H9 (cell line): ENCODE results near the gene SGIP1. TPM values are rescaled to one million over a fixed set of nuclear protein-coding genes. Genes with fewer than 3 reads are reported as not detected.

Source experiments
- DNase-seq: peaks from one replicate; pipeline ENCODE4 v3.0.0-alpha.2; 2017
- H2AFZ ChIP-seq: one replicate; pipeline ENCODE4 v1.6.1; 2013; ENCODE audit warnings: mild to moderate bottlenecking, low read length, control low read depth, moderate library complexity
- H2AK5ac ChIP-seq: 2 replicates; pipeline ENCODE4 v1.6.1; 2013; ENCODE audit warnings: low read length, control low read depth, mixed read lengths; ENCODE audit not compliant: insufficient read length
- H2BK120ac ChIP-seq: one replicate; pipeline ENCODE4 v1.6.1; 2013; ENCODE audit warnings: low read depth, mild to moderate bottlenecking, low read length, control low read depth, inconsistent platforms; ENCODE audit not compliant: poor library complexity, severe bottlenecking
- H2BK12ac ChIP-seq: 2 replicates; pipeline ENCODE4 v1.6.1; 2013; ENCODE audit warnings: low read length, control low read depth, mixed read lengths, low read depth; ENCODE audit not compliant: insufficient read length
- H2BK15ac ChIP-seq: 2 replicates; pipeline ENCODE4 v1.6.1; 2013; ENCODE audit warnings: low read depth, low read length, control low read depth
- H2BK20ac ChIP-seq: one replicate; pipeline ENCODE4 v1.6.1; 2013; ENCODE audit warnings: low read depth, mild to moderate bottlenecking, low read length, control low read depth, inconsistent platforms; ENCODE audit not compliant: poor library complexity, severe bottlenecking
- H2BK5ac ChIP-seq: 2 replicates; pipeline ENCODE4 v1.6.1; 2013; ENCODE audit warnings: low read length, control low read depth, mixed read lengths; ENCODE audit not compliant: insufficient read length
- H3K14ac ChIP-seq: 2 replicates; pipeline ENCODE4 v1.6.1; 2013; ENCODE audit warnings: low read length, control low read depth; ENCODE audit not compliant: insufficient read depth
- H3K18ac ChIP-seq: 2 replicates; pipeline ENCODE4 v1.6.1; 2013; ENCODE audit warnings: low read depth, mild to moderate bottlenecking, mixed read lengths, low read length, control low read depth; ENCODE audit not compliant: insufficient read length
- H3K23ac ChIP-seq: 2 replicates; pipeline ENCODE4 v1.6.1; 2013; ENCODE audit warnings: low read length, control low read depth, mixed read lengths, low read depth; ENCODE audit not compliant: insufficient read length
- H3K23me2 ChIP-seq: 2 replicates; pipeline ENCODE4 v1.6.1; 2013; ENCODE audit warnings: low read depth, mild to moderate bottlenecking, mixed read lengths, low read length, control low read depth; ENCODE audit not compliant: insufficient read length, poor library complexity, severe bottlenecking
- H3K27ac ChIP-seq: 2 replicates; pipeline ENCODE4 v1.5.1; 2013; ENCODE audit warnings: low read length, control low read depth, mixed read lengths, low read depth; ENCODE audit not compliant: insufficient read length
- H3K27me3 ChIP-seq: 2 replicates; pipeline ENCODE4 v1.6.1; 2013; ENCODE audit warnings: low read length, control low read depth, inconsistent platforms; ENCODE audit not compliant: insufficient read depth
- H3K4ac ChIP-seq: 2 replicates; pipeline ENCODE4 v1.6.1; 2013; ENCODE audit warnings: low read depth, mild to moderate bottlenecking, control low read depth, inconsistent platforms, low read length, moderate library complexity
- H3K4me1 ChIP-seq: 2 replicates; pipeline ENCODE4 v1.6.1; 2013; ENCODE audit warnings: low read length, control low read depth, inconsistent platforms; ENCODE audit not compliant: insufficient read depth
- H3K4me2 ChIP-seq: 2 replicates; pipeline ENCODE4 v1.6.1; 2013; ENCODE audit warnings: low read length, control low read depth, mixed read lengths; ENCODE audit not compliant: insufficient read length, insufficient read depth
- H3K56ac ChIP-seq: 2 replicates; pipeline ENCODE4 v1.6.1; 2013; ENCODE audit warnings: low read depth, mild to moderate bottlenecking, mixed read lengths, low read length, control low read depth; ENCODE audit not compliant: insufficient read length
- H3K79me1 ChIP-seq: 2 replicates; pipeline ENCODE4 v1.6.1; 2013; ENCODE audit warnings: low read depth, mild to moderate bottlenecking, moderate library complexity, low read length, control low read depth, inconsistent platforms; ENCODE audit not compliant: insufficient read depth, poor library complexity, severe bottlenecking
- H3K79me2 ChIP-seq: 2 replicates; pipeline ENCODE4 v1.6.1; 2013; ENCODE audit warnings: low read length, control low read depth, inconsistent platforms; ENCODE audit not compliant: insufficient read depth
- H3K9ac ChIP-seq: 2 replicates; pipeline ENCODE4 v1.6.1; 2013; ENCODE audit warnings: low read length, control low read depth, mixed read lengths; ENCODE audit not compliant: insufficient read length; ENCODE audit errors: extremely low read depth
- H3K9me3 ChIP-seq: one replicate; pipeline ENCODE4 v1.6.1; 2013; ENCODE audit warnings: low read depth, low read length, inconsistent platforms; ENCODE audit not compliant: control insufficient read depth
- H3T11ph ChIP-seq: one replicate; pipeline ENCODE4 v1.6.1; 2013; ENCODE audit warnings: mild to moderate bottlenecking, low read length, control low read depth, inconsistent platforms
- H4K20me1 ChIP-seq: one replicate; pipeline ENCODE4 v1.6.1; 2013; ENCODE audit not compliant: control insufficient read depth, insufficient read length, insufficient read depth
- H4K5ac ChIP-seq: 2 replicates; pipeline ENCODE4 v1.6.1; 2013; ENCODE audit warnings: low read depth, mild to moderate bottlenecking, mixed read lengths, low read length, control low read depth; ENCODE audit not compliant: insufficient read length
- H4K8ac ChIP-seq: replicated peaks from 2 replicates; pipeline ENCODE4 v1.6.1; 2013; ENCODE audit warnings: low read length, control low read depth, mixed read lengths, low read depth; ENCODE audit not compliant: insufficient read length
- H4K91ac ChIP-seq: 2 replicates; pipeline ENCODE4 v1.6.1; 2013; ENCODE audit warnings: low read depth, mild to moderate bottlenecking, moderate library complexity, mixed read lengths, low read length, control low read depth; ENCODE audit not compliant: insufficient read length
- H3K27ac Mint-ChIP-seq, 3 experiments: 2 replicates in 2 of 3; 3 replicates in 1 of 3; pipeline ENCODE4 v1.8.0; 2020 to 2021; ENCODE audit warnings: mixed read lengths in 3 of 3, mild to moderate bottlenecking in 1 of 3, moderate library complexity in 1 of 3
- H3K27me3 Mint-ChIP-seq: 2 replicates; pipeline ENCODE4 v1.8.0; 2021; ENCODE audit warnings: low read depth, mild to moderate bottlenecking, moderate library complexity, mixed read lengths
- H3K36me3 Mint-ChIP-seq, 3 experiments: 2 replicates in 2 of 3; 3 replicates in 1 of 3; pipeline ENCODE4 v1.8.0; 2020 to 2021; ENCODE audit warnings: low read depth in 3 of 3, mixed read lengths in 3 of 3; ENCODE audit not compliant: insufficient read depth in 1 of 3
- H3K4me1 Mint-ChIP-seq, 2 experiments: 2 replicates each; pipeline ENCODE4 v1.8.0; 2020; ENCODE audit warnings: mixed read lengths in 2 of 2
- H3K4me3 Mint-ChIP-seq, 2 experiments: 2 replicates in 1 of 2; 3 replicates in 1 of 2; pipeline ENCODE4 v1.8.0; 2020 to 2021; ENCODE audit warnings: mild to moderate bottlenecking in 2 of 2, mixed read lengths in 2 of 2, moderate library complexity in 1 of 2
- H3K9me3 Mint-ChIP-seq, 2 experiments: 2 replicates in 1 of 2; 3 replicates in 1 of 2; pipeline ENCODE4 v1.8.0; 2020; ENCODE audit warnings: mild to moderate bottlenecking in 2 of 2, mixed read lengths in 2 of 2, moderate library complexity in 1 of 2
- WGBS: extraction: QIAGEN DNeasy Blood & Tissue Kit; methylation state at CpG from one replicate; pipeline ENCODE4 v1.1.7; 2013; ENCODE audit warnings: missing lambda C conversion rate, low lambda C conversion rate, mixed read lengths; ENCODE audit not compliant: insufficient read length; ENCODE audit errors: extremely low coverage; 5-methylcytosine and 5-hydroxymethylcytosine counted together
- total RNA-seq: library from RNA; stranded (reverse); gene quantifications from 2 replicates; pipeline ENCODE4 v1.2.1, GENCODE V29; 2021
- TF ChIP-seq, protein P1 (sequence below): fragments of 200-600 bp; sonication (generic); conservative IDR thresholded peaks from 3 replicates; pipeline ENCODE4 v1.8.0; 2021; ENCODE audit warnings: antibody characterized with exemption, mild to moderate bottlenecking

Gene SGIP1
- total RNA-seq, 1 experiment from 2014 or later, result 1.5 TPM

DNA sequence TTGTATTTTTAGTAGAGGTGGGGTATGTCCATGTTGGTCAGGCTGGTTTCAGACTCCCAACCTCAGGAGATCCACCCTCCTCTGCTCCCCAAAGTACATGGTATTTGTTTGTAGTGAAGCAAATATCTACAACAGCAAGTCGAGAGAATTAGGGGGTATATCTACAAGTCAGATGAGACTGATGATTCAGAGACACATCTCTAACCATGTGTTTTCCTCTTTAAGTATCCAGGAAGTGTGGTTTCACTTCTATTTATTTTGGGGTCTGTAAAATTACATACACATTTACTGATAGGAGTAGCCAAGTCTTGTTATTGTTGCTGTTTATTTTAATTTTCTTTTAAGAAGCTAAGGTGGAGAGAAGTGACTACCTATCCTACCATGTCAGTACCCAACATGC lies 44.9 kb downstream of the SGIP1 start:
- no CpG with 5 or more reads among the region's 1 CpG for WGBS
- Histone ChIP-seq H2BK15ac (no peak overlapping the region), H2AFZ (no peak overlapping the region), H4K5ac (no peak overlapping the region), H3K4me1 (peaks cover 2% of the 10 kb centered on the region; the same call in 1 of the 2 replicates), H2BK20ac (no peak overlapping the region), H3K9me3 (no peaks in the 10 kb centered on the region), H3K4ac (no peak overlapping the region), H3K18ac (no peak overlapping the region), H3K23ac (no peak overlapping the region), H3K27me3 (no peaks in the 10 kb centered on the region), H3K27ac (no peak overlapping the region), H3K79me2 (no peaks in the 10 kb centered on the region), H3K79me1 (no peaks in the 10 kb centered on the region), H2BK12ac (no peak overlapping the region), H2BK120ac (no peak overlapping the region), H3K56ac (no peak overlapping the region), H3T11ph (no peak overlapping the region), H2AK5ac (no peak overlapping the region), H4K20me1 (no peaks in the 10 kb centered on the region), H3K23me2 (no peaks in the 10 kb centered on the region), H2BK5ac (no peak overlapping the region), H4K91ac (no peak overlapping the region), H3K14ac (no peak overlapping the region), H3K9ac (no peak overlapping the region), H4K8ac (no peak overlapping the region), H3K4me2 (no peak overlapping the region)
- Mint-ChIP-seq H3K9me3 (no peaks in the 10 kb centered on the region), H3K27ac (no peak overlapping the region), H3K36me3 (no peaks in the 10 kb centered on the region), H3K4me3 (no peak overlapping the region), H3K27me3 (no peaks in the 10 kb centered on the region; the same call in 1 of the 2 replicates), H3K4me1 (peaks cover 0 to 5% of the 10 kb centered on the region in 2 experiments; a peak in 1 of 4 replicates)
- TF ChIP-seq, protein P1, sequence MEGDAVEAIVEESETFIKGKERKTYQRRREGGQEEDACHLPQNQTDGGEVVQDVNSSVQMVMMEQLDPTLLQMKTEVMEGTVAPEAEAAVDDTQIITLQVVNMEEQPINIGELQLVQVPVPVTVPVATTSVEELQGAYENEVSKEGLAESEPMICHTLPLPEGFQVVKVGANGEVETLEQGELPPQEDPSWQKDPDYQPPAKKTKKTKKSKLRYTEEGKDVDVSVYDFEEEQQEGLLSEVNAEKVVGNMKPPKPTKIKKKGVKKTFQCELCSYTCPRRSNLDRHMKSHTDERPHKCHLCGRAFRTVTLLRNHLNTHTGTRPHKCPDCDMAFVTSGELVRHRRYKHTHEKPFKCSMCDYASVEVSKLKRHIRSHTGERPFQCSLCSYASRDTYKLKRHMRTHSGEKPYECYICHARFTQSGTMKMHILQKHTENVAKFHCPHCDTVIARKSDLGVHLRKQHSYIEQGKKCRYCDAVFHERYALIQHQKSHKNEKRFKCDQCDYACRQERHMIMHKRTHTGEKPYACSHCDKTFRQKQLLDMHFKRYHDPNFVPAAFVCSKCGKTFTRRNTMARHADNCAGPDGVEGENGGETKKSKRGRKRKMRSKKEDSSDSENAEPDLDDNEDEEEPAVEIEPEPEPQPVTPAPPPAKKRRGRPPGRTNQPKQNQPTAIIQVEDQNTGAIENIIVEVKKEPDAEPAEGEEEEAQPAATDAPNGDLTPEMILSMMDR, result no peak
- no peak for DNase-seq
